ENCODE measurements around the gene UBAC2.
"Not testable (repeated sequence)": the region's sequence is repeated elsewhere in the genome, so short reads cannot be mapped to it uniquely, and the experiment has no call there.

Gene UBAC2

GRCh38 chr13:99228737-99229691 lies 28.4 kb downstream of the UBAC2 start:
- ChIA-PET POLR2A (no interaction called here), CTCF (interaction anchor here (0.9 to 2.4 kb wide), 3 partner anchors 10 to 52 kb away, joined by 3 to 7 read pairs (median 5); no protein-coding TSS in a partner anchor)
- DNase-seq (ENCODE audit: extremely low spot score) = peak; percentile 72
- TF ChIP-seq CTCF (IDR thresholded peaks at IDR 0.05; ENCODE audit: control extremely low read depth, extremely low read depth, low read depth, missing control alignments) = no peak

GRCh38 chr13:99230588-99230987 lies 29.9 kb downstream of the UBAC2 start:
- CTCF ChIA-PET = interaction anchor here (0.9 to 2.4 kb wide), 10 partner anchors 12 to 158 kb away, joined by 3 to 7 read pairs (median 4); partner anchors contain the start of gene UBAC2
- DNase-seq (ENCODE audit: extremely low spot score); POLR2A ChIA-PET: not testable (repeated sequence)

- CTCF ChIA-PET = interaction anchor here (1.1 to 2.4 kb wide), 10 partner anchors 12 to 157 kb away, joined by 3 to 11 read pairs (median 4); partner anchors contain the start of gene UBAC2
- POLR2A ChIA-PET = no interaction called here
- no peak for TF ChIP-seq CTCF (IDR thresholded peaks at IDR 0.05; ENCODE audit: control extremely low read depth, extremely low read depth, low read depth, missing control alignments)
- no peak for DNase-seq (ENCODE audit: extremely low spot score)
These were observed 30.3 kb downstream of the UBAC2 start for GRCh38 chr13:99230991-99231390.

GRCh38 chr13:99231721-99232120 lies 31.1 kb downstream of the UBAC2 start:
- TF ChIP-seq CTCF (IDR thresholded peaks at IDR 0.05; ENCODE audit: control extremely low read depth, extremely low read depth, low read depth, missing control alignments) = no peak
- no peak for DNase-seq (ENCODE audit: extremely low spot score)
- ChIA-PET POLR2A (no interaction called here), CTCF (interaction anchor here (1.2 to 2.4 kb wide), 11 partner anchors 14 to 205 kb away, joined by 3 to 12 read pairs (median 5); partner anchors contain the start of genes GPR18 and UBAC2)

DNA sequence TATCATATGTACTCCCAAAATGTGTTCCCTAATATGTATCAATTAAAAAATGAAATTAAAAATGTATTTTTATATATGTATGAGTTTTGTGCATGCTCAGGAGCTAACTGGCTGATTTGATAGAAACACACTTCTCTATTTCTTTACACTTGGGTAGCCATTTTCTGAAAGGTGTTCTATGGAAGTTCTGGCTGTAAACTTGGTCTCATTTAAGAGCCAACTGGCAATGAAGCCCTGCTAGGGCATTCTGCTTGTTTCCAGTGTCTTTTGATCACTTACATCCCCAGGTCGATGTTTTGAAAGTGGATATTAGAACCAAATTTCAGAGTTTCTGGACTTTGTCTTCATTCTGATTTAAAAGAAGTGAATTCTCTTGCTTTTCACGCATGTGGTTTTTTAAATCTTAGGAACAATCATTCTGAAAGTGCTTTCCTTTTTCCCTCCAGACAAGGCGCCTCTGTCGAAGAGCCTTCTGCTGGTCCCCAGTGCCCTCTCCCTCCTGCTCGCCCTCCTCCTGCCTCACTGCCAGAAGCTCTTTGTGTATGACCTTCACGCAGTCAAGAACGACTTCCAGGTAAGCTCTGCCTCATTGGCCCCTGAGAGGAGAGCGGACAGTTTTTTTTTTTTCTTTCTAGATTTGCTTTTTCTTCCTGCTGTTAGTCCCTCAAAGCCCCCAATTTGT lies 37.5 kb downstream of the UBAC2 start:
- DNase-seq (ENCODE audit: extremely low spot score) = peak; percentile 24
- ChIA-PET CTCF (interaction anchor here (0.6 to 3.1 kb wide), 5 partner anchors 21 to 61 kb away, joined by 3 to 7 read pairs (median 3); no protein-coding TSS in a partner anchor), POLR2A (no interaction called here)
- TF ChIP-seq CTCF (IDR thresholded peaks at IDR 0.05; ENCODE audit: control extremely low read depth, extremely low read depth, low read depth, missing control alignments) = no peak

DNA sequence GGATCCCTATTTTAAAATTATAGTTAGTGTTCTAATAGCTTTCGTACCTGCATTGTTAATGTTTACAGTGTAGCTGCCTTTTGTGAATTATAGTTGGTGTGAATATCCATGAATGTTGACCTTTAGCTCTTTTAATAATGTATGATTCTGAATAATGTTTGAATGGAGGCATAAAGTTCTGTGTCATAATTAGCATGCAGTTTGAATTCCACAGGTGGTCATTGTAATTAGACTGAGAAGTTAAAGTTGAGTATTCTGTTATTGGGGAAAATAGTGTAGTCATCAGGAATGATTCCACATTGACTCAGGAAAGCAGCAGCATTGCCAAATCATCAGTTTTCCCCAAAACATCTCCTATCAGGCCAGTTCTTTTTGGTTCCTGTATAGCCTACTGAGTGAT lies 45.4 kb downstream of the UBAC2 start:
- ChIA-PET CTCF (interaction anchor here (0.8 to 1.4 kb wide), 4 partner anchors 10 to 18 kb away, joined by 3 to 4 read pairs (median 3); partner anchors contain the start of gene GPR18), POLR2A (no interaction called here)
- TF ChIP-seq CTCF (IDR thresholded peaks at IDR 0.05; ENCODE audit: control extremely low read depth, extremely low read depth, low read depth, missing control alignments) = no peak
- DNase-seq (ENCODE audit: extremely low spot score) = no peak

GRCh38 chr13:99249178-99249577 lies 48.5 kb downstream of the UBAC2 start:
- CTCF ChIA-PET = interaction anchor here (1.2 kb wide), 1 partner anchor 21 kb away, joined by 3 read pairs; no protein-coding TSS in a partner anchor
- POLR2A ChIA-PET = not testable (repeated sequence)

DNA sequence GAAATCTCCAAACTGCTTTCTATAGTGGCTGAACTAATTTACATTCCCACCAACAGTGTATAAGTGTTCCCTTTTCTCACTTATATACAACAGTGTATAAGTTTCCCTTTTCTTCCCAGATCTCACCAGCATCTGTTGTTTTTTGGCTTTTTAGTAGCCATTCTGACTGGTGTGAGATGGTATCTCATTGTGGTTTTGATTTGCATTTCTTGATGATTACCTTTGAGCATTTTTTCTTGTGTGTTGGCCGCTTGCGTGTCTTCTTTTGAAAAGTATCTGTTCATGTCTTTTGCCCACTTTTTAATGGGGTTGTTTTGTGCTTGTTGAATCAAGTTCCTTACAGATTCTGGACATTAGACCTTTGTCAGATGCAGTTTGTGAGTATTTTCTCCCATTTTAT lies 49.0 kb downstream of the UBAC2 start:
- POLR2A ChIA-PET; DNase-seq (ENCODE audit: extremely low spot score): not testable (repeated sequence)
- CTCF ChIA-PET = interaction anchor here (1.2 kb wide), 1 partner anchor 20 kb away, joined by 3 read pairs; no protein-coding TSS in a partner anchor

More at GRCh38 chr13:99249178-99249577, 48.5 kb downstream of the UBAC2 start:
- not testable (repeated sequence) for DNase-seq (ENCODE audit: extremely low spot score)
